Stimulated activated naive CD8-positive, alpha-beta T cell treated with anti-CD3 and anti-CD28 coated beads, Interleukin-15, Interleukin-2, amounts not matched to agents 100 U/mL and 50 U/mL, for 24 hours (primary cell): ENCODE results near the gene RTN4.
"Not testable (repeated sequence)": the region's sequence is repeated elsewhere in the genome, so short reads cannot be mapped to it uniquely, and the experiment has no call there.

ENCODE experiments used
- ATAC-seq: fragments of 150-1000 bp; cut with Tn5 transposase; one replicate; pipeline ENCODE4 v1.10.0; 2021
- DNase-seq: peaks from one replicate; pipeline ENCODE4 v3.0.0; 2021

Gene RTN4

DNA sequence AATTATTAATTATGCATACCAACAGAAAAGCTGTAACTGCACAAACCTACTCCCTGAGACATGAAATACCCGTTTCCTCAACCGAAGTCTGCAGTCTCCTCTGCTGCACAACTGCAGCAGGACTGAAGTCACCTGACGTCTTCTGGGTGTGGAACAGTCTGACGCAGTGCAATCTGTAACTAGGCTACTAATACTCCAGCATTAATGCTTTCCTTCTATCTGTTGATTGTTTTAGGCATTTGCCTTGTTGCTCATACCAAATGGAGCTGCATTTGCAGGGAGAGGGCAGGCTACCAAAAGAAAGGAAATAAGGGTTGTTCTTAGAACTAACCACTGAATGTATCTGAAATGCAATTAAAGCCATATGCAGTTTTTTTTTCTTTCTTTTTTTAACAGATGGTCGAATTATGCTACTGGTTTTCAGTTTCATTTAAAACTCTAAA lies 40.1 kb downstream of the RTN4 start:
- DNase-seq: peak; percentile 17

DNA sequence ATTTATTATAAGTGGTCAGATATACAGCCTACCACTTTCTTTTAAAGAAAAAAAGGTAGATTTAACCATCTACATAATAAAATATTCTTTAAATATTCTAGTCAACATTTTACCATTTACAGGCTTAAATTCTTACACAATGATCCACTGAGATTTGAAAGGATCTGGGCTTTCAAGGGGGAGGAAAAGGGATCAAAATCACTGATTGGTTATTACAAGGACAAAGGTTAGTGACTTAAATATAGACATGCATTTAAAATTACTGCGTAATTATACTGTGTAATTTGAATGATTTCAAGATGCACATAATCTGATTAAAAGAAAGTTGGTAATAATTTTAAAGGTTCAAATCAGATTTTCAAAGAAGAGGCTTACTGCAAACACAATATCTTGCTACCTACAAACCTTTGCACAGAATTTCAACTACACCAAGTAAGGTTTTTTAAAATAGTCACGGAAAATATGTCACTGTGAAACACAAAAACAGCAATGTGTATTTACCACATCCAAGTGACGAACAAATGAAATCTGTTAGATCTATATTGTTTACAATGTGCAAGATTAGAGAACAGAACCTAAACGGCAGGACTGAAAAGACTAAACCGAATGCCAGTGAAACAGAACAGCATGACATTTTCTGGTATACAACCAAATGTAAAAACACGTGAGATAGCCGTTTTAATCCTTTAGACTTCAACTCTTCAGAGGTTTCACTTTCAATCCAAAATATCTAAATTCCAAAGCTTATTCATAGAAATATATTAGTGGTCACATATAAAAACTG lies 40.8 kb downstream of the RTN4 start:
- DNase-seq (no peak), ATAC-seq (peak; percentile 26)

More for the DNA sequence above, 40.1 kb downstream of the RTN4 start:
- peak; percentile 92 for ATAC-seq

DNA sequence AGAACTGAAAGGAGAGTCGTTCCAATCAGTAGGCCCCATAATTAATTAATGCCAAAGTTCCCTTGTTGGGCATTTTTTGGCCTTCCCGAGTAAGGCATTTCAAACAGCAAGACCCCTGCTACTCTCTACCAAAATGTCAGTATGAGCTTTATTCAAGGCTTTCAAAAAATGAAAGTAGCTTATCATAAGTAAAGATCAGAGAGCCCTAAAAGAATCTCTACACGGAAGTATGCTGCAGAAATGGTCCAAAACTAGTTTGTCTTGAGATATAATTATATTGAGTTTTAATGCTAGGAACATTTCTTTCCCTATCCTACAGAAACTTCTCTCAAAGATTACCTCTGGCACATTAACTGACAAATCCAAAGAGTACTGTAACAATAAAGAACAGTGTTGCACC lies 43.9 kb downstream of the RTN4 start:
- DNase-seq (no peak), ATAC-seq (no peak)

DNA sequence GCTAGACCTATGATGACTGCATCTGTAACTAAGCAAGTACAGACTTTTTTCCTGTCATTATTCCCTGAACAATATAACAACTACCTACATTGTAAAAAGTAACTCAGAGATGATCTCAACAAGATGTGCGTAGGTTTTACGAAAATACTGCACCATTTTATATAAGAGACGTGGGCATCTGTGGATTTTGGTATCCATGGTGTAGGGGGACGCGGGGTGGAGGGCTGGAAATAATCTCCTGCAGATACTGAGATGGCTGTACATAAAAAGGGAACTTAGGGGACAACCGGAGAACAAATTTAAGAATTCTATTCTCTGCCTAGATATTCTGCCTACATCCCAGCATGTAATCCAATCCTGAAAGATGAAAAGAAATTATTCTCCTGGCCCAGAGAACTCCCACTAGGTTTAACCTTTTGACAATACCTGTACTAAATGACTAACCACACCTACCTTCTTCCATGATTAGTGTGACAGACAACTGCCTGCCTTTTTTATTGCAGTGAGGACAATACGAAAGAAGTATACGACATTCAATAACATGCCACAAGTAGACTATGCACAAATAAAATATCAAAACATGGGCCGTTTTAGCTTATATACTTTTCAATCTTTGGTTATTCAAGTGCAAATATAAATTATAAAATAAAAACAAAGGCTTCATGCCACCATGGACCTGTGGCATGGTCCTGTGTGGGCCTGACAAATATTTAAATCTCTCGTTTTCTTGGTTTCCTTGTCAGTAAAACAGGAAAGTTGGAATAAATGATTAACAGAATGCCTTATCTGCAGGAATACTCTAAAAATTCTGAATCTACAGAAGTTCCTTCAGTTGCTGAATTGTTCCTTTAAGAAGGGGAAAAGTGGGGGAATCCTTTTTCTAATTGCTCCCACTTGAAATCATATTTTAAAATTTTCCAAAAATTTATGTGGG lies 46.3 kb downstream of the RTN4 start:
- ATAC-seq: no peak
- DNase-seq: no peak

DNA sequence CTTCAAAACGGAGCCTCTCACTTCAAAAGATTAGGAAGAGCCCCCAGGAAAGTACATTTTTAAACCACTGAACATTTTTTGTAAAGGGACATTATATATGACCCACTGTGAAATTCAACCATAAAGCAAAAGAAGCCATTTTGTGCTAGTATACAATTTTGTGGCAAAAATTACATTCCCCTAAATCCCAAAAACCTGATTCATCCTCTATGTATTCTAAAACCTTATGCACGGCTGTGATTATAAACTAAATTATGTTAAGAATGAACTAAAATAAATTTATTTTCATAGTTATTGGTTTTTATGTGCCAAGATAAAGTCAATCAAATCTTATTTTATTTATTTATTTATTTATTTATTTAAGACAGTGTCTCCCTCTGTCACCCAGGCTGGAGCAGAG lies 48.5 kb downstream of the RTN4 start:
- ATAC-seq (no peak), DNase-seq (no peak)

DNA sequence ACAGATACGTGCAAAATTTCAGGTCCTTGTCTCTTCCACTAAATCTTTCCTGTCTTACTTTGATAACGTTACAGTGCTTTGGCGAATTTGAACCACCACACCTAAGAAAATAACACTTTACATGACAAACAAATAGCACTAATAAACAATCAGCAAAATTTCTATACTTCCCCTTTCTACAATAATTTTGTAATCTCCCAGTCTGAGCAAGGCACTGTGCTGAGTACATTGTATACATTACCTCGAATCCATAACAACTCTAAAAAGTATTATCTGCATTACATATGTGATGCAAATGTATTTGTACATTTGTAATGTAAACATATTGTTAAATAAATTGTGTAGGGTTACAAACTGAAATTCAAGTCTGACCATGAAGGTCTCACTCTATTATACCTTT lies 49.9 kb downstream of the RTN4 start:
- DNase-seq (no peak), ATAC-seq (no peak)

DNA sequence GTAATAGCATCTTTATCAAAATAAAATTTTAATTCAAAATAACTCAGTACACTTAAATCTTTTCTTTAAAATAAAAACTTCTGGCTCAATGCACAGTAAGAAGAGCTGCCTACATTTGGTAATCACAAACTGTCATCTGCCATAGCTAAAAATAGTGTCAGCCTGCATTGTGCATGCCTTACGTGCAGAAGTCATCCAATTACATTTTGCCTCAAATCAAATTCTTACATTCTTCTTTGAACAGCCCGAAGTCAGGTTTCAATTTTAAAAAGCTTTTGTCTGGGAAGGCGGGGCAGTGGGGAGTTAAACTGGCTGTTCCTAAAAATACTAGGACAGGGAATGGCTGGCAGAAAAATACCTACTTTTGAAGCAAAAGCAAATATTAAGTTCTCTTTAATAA lies 51.1 kb downstream of the RTN4 start:
- DNase-seq (no peak), ATAC-seq (no peak)

DNA sequence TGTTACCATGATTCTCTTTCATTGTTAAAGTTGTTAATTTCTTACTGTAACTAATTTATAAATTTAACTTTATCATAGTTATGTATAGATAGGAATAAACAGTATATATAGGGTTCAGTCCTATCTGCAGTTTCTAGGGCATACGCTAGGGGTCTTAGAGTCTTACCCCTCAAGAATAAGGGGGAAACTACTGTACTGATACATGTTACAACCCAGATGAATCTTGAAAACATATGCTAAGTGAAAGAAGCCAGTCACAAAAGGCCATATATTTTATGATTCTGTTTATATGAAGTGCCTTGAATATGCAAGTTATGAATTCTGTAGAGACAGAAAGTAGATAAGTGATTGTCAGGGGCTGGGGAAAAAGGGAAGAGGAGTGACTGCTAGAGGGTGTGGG lies 52.4 kb downstream of the RTN4 start:
- ATAC-seq (no peak), DNase-seq (no peak)

DNA sequence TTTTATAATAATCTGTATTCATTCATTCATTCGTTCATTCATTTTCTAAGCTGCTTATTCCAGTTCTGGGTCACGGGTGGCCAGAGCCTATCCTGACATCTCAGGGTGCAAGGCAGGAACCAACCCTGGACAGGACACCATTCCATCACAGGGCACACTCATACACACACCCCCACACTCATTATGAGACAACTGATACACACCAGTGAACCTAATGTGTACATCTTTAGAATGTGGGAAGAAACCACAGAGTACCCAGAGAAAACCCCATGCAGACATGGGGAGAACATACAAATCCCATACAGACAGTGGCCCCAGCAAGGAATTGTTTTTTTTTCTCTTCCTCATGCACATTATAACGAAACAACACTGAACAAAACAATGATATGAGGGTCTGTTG lies 54.7 kb downstream of the RTN4 start:
- DNase-seq: no peak

DNA sequence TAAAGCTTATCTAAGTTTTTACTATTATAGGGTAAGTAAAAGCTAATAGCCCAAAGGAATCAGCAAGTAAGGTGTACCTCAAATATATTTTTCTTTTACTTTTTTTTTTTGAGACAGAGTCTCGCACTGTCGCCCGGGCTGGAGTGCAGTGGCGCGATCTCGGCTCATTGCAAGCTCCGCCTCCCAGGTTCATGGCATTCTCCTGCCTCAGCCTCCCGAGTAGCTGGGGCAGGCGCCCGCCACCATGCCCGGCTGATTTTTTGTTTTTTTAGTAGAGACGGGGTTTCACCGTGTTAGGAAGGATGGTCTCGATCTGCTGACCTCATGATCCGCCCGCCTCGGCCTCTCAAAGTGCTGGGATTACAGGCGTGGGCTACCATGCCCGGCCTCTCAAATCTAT lies 59.6 kb downstream of the RTN4 start:
- not testable (repeated sequence) for DNase-seq, ATAC-seq

More for the DNA sequence above, 54.7 kb downstream of the RTN4 start:
- peak; percentile 36 for ATAC-seq

DNA sequence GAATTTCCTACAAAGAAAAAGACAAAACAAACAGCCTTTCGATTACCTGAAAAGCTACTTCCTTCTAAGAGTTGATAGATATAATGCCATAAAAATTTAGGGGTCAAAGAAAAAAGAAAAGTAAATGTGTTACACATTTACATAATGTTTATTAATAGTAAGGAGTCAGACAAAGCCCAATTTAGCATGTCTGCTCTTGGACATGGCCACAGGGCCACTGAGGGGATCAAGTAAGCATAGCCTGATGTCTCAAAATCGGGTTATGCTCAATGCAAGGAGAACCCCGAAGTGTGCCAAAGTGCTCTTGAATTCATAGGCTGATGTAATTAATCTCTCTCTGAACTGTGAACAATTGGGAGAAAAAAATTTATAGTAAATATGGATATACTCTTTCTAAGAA lies 61.6 kb downstream of the RTN4 start:
- DNase-seq: no peak
- ATAC-seq: no peak

DNA sequence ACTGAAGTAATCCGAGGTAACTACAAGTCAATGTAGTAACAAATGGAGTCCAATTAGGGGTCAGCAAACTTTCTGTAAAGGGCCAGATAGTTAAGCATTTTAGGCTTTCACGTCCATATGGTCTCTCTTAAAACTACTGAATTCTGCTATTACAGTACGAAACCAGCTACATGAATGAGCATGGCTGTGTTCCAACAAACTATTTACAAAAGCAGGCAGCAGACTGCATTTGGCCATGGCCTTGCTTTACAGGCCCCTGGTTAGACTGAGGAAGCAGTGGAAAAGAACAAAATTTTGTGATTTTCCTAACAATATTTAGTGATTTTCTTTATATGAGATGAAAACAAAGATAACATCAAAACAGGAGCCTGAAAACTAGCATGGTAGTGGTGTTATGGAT lies 64.0 kb downstream of the RTN4 start:
- DNase-seq: no peak
- ATAC-seq: no peak

DNA sequence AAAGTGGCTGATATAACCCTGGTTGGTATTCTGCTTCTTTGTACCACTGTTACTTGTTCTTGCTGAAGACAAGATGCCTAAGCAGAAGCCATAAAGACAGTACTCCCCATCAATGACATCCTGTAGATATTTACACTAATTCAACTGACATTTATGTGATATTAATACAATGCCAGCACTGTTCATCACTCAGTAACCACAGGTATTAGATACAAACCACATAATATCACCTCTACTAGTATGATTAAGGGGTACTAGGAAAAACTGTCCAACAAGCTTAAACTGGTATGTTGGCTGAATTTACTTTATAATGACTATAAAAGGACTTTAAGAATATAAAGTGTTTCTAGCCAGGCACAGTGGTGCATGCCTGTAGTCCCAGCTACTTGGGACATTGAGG lies 65.8 kb downstream of the RTN4 start:
- DNase-seq: no peak
- no peak for ATAC-seq

DNA sequence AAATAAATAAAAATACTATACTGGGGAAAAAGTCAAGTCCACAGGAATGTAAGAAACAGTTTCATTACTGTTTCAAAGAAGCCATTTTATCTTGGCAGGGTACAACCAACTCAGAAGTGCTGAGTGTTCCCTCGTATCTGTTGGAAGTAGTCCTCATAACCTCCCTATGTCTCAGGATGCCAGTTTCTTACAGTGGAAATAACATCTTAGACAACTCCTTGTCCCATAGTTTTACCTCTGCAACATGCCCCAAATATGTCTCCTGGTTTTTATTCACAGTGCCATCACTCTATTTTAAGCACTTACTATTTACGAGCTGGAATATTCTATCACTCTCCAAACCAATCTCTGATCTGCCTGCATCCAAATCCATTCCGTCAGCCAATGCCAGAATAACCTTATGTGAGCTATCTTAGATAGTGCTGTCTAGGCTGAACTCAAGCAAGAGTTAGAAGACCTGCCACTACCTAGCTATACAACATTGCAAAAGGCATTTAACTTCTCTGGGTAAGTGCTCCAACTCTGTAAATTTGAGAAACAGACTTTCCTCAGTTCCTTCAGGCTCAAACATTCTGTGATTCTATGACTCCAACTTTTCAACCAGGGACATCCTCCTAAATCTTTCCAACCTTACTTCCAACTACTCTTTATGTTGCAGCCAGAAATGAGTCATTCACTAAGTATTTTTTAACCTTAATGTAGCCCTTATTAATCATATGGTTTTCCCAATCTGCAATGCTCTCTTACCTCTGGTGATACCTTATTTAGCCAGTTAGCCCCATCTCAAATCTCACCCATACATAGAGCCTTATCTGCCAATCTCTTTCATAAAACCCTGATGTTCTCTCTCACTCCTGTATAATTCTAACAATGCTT lies 66.7 kb downstream of the RTN4 start:
- ATAC-seq: no peak
- no peak for DNase-seq

DNA sequence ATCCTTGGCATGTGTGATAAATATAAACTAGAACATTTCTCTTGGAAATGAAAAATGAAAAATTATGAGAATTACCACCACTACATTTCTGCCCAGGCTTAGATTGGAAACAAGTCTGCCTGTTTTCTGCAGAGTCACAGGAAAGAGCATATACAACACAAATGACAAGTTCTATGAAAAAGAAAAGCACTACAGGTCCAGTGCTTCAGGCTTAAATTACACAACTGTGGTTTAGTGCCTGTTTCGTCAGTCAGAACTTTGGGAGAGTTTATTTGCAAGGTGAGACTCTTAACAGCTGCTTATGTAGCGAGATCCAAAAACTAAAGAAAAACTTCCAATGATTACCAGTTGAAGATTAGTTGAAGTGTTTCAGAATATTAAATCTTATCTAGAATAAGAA lies 68.9 kb downstream of the RTN4 start:
- ATAC-seq: no peak
- DNase-seq: no peak

DNA sequence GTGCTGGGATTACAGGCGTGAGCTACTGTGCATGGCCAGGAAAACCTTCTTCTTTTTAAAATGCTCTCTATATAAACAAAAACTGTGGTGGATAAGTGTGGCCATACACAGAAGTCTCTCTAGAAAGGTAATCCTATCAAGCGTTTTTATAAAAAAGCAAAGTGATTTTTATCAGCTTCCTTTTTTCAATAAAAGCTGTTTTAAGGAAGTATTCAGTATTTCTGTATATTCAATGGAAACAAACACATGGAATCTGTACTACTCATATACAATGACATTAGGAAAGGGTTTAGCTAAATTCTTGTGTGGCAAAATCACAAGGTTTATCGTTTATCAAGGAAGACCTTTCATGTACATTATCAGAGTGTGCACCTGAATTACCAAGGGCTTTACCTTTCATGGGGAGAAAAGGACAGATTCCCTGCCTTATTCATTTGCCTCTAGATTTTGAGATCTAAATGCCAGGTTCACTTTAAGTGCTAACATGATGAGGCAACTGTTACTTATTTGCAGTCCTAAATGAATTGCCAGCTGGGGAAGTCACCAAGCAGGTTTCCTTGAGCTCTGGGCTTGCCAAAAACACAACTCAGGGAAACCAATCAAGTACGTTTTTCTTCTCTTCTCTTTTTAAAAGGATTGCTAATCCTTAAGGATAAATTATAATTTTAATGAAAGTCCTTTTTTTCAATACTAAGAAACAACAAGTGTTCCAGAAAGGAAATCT lies 70.8 kb downstream of the RTN4 start:
- ATAC-seq (no peak), DNase-seq (no peak)

DNA sequence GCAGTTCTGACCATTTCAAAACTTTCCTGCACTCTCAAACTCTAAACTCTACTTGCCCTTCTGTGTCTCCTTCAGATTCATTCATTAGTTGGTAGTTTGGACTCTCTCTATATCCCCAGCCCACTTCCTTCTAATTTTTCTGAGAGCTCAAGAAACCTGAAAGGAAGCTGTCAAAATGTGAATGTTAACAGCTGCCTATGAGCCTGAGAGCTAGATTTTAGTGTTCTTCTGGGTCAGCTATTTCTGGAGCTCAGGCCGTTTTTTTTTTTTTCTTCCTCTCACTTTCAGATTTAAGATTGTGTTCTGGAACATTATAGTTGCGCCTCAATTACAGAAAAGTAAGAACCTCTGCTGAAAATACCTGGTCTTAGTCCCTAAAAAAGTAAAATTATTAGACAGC lies 73.1 kb downstream of the RTN4 start:
- DNase-seq: no peak
- no peak for ATAC-seq

DNA sequence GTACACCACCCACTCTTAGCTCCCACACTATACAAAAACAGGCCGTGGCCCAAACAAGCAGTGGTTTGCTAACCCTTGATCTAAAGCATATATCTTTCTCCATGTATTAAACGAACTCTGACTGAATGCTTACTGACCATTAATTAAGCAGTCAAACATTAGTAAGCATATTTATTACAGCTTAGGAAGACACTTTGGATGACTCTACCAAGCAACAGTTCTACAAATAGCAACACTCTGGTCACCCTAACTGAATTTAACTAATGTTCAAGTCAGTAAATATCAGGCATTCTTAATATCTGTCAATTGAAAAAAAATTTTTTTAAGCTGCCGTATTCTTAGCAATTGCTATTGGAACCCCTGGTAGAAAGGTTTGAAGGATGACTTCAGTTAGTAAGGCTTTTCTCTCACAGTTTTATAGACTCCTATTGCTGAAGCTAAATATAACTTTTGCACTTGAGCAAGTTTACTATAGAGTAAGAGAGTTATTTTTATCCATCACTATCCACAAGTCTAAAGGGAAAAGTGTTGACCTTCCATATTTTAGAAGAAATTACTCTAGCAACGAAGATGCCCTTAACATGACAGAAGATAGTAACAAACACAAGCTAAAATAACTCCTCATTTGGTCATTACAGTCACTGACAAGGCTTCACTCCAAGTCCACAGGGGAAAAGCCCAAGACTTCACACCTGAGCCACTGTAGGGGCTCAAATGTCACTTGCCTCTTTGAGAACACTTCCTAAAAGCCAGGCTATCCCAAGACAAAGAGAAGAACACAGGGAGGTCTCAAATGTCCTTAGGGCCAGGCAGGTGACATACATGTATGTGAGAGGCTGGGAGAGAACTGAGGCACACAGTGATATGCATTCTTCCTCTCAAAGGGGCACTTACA lies 74.4 kb downstream of the RTN4 start:
- no peak for ATAC-seq
- DNase-seq: no peak

DNA sequence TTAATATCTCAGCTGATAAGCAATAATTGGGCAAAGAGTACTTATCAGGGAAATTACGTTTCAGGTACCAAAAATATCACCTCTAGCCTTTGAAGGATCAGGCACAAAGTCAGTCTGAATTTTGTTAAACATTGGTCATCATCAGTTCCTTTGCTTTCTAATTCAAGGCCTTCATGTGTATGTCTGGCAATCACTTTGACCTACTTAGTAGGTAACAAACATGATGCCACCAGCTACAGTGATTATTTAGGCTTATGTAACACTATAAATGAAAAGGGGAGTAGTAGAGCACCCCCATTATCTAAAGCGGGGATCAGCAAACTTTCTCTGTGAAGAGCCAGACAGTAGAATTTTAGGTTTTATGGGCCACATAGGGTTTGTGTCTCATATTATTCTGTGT lies 75.1 kb downstream of the RTN4 start:
- ATAC-seq (no peak), DNase-seq (no peak)

DNA sequence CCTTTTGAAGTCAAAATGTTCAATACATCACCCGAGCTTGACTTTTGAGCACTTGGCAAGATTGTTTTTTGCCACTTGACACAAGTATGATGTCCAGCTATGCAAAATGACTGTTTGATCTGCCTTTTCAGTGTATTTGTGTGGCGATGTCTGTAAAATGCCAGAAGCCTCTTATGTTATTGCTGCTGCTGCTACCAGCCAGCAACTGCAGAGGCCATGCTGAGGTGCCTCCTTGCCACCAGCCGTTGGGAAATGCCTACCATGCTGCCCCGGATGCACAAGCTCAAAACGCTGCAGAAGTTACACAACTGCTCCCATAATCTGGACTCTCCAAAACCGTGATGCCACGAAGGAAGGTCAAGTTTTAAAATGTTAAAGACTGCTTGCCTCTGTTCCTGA lies 80.3 kb downstream of the RTN4 start:
- DNase-seq (no peak), ATAC-seq (no peak)
